ENCODE measurements around the gene PDE1A. TPM values are rescaled to one million over a fixed set of nuclear protein-coding genes. Genes with fewer than 3 reads are reported as not detected.

PDE1A gene
- total and polyA plus RNA-seq, 10 of the 15 experiments (the other 5 are each of a cell fraction or from before 2014, with no cell fraction given): 1.1 TPM; not detected in 9

DNA sequence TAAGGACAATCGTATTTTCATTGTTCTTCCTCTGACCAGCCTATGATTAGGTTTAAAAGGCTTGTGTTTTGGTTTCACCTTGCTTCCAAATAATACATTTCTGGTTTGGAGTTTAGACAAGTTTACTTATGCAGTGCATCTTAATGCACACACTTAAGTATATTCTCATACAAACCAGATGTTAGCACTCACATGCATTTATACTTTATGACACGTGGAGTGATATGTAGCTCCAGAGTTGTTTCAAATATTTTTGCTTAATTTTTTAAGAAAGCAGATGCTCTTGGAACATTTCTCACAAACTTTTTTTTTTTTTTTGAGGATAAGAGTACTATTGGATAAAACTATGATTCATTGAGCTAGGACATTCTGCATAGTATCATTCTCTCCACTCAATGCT lies 109.9 kb downstream of the PDE1A start (continued):
- TF ChIP-seq, protein P1, sequence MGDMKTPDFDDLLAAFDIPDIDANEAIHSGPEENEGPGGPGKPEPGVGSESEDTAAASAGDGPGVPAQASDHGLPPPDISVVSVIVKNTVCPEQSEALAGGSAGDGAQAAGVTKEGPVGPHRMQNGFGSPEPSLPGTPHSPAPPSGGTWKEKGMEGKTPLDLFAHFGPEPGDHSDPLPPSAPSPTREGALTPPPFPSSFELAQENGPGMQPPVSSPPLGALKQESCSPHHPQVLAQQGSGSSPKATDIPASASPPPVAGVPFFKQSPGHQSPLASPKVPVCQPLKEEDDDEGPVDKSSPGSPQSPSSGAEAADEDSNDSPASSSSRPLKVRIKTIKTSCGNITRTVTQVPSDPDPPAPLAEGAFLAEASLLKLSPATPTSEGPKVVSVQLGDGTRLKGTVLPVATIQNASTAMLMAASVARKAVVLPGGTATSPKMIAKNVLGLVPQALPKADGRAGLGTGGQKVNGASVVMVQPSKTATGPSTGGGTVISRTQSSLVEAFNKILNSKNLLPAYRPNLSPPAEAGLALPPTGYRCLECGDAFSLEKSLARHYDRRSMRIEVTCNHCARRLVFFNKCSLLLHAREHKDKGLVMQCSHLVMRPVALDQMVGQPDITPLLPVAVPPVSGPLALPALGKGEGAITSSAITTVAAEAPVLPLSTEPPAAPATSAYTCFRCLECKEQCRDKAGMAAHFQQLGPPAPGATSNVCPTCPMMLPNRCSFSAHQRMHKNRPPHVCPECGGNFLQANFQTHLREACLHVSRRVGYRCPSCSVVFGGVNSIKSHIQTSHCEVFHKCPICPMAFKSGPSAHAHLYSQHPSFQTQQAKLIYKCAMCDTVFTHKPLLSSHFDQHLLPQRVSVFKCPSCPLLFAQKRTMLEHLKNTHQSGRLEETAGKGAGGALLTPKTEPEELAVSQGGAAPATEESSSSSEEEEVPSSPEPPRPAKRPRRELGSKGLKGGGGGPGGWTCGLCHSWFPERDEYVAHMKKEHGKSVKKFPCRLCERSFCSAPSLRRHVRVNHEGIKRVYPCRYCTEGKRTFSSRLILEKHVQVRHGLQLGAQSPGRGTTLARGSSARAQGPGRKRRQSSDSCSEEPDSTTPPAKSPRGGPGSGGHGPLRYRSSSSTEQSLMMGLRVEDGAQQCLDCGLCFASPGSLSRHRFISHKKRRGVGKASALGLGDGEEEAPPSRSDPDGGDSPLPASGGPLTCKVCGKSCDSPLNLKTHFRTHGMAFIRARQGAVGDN (IDR thresholded peaks at IDR 0.05): no peak

DNA sequence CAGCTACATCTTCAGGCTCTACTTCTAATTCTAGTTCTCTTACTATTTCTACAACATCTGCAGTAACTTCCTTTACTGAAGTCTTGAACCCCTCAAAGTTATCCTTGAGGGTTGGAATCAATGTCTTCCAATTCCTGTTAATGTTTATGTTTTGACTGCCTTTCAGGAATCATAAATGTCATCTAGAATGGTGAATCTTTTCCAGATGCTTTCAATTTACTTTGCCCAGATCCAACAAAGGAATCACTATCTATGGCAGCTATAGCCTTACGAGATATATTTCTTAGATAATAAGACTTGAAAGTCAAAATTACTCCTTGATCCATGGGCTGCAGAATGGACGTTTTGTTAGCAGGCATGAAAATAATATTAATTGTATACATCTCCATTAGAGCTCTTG lies 123.9 kb downstream of the PDE1A start:
- POLR2A ChIA-PET: no interaction called here
- RAD21 ChIA-PET (ENCODE audit: unreplicated experiment): no interaction called here
- Histone ChIP-seq H2AFZ (ENCODE audit: control insufficient read depth, low read depth, low read length) (no peak overlapping the region), H3K79me2 (ENCODE audit: control insufficient read depth, insufficient read depth, low read length) (no peaks in the 10 kb centered on the region), H3K27me3 (replicated peaks in 1 of 2; ENCODE audit: control insufficient read depth in 2 of 2, insufficient read depth in 2 of 2, low read length in 1 of 2) (no peaks in the 10 kb centered on the region), H4K20me1 (ENCODE audit: control insufficient read depth, insufficient read depth) (no peaks in the 10 kb centered on the region), H3K27ac (ENCODE audit: control insufficient read depth, insufficient read depth) (no peak overlapping the region), H3K4me2 (ENCODE audit: control insufficient read depth, insufficient read depth) (no peak overlapping the region), H3K9ac (ENCODE audit: control insufficient read depth, insufficient read depth, low read length) (no peak overlapping the region), H3K4me1 (ENCODE audit: control insufficient read depth, insufficient read depth, low read length) (no peaks in the 10 kb centered on the region), H3K4me3 (no peak overlapping the region), H3K36me3 (ENCODE audit: control insufficient read depth in 2 of 2, insufficient read depth in 2 of 2, low read length in 1 of 2) (no peaks in the 10 kb centered on the region), H3K9me3 (replicated peaks; ENCODE audit: control insufficient read depth, insufficient read depth, low read length) (no peaks in the 10 kb centered on the region)
- ATAC-seq: no peak
- intact Hi-C loops (cut with micrococcal nuclease; ENCODE audit: unreplicated experiment): no loop called here
- CTCF ChIA-PET: no interaction called here
- no peak for FAIRE-seq
- no TSS peak for BruUV-seq (replicated peaks)
- no peak for DNase-seq (ENCODE audit: low read depth, low spot score)
- SMC1A ChIA-PET (ENCODE audit: uncharacterized antibody, unreplicated experiment): no interaction called here
- 0% methylated on average over 2 of the region's 2 CpGs for WGBS (ENCODE audit: insufficient coverage, insufficient replicate concordance, low lambda C conversion rate, missing lambda C conversion rate)
- in situ Hi-C loops (cut with MboI): no loop called here
- TF ChIP-seq, protein P2, sequence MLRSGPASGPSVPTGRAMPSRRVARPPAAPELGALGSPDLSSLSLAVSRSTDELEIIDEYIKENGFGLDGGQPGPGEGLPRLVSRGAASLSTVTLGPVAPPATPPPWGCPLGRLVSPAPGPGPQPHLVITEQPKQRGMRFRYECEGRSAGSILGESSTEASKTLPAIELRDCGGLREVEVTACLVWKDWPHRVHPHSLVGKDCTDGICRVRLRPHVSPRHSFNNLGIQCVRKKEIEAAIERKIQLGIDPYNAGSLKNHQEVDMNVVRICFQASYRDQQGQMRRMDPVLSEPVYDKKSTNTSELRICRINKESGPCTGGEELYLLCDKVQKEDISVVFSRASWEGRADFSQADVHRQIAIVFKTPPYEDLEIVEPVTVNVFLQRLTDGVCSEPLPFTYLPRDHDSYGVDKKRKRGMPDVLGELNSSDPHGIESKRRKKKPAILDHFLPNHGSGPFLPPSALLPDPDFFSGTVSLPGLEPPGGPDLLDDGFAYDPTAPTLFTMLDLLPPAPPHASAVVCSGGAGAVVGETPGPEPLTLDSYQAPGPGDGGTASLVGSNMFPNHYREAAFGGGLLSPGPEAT (IDR thresholded peaks at IDR 0.05; ENCODE audit: low read depth): no peak
- TF ChIP-seq, protein P3, sequence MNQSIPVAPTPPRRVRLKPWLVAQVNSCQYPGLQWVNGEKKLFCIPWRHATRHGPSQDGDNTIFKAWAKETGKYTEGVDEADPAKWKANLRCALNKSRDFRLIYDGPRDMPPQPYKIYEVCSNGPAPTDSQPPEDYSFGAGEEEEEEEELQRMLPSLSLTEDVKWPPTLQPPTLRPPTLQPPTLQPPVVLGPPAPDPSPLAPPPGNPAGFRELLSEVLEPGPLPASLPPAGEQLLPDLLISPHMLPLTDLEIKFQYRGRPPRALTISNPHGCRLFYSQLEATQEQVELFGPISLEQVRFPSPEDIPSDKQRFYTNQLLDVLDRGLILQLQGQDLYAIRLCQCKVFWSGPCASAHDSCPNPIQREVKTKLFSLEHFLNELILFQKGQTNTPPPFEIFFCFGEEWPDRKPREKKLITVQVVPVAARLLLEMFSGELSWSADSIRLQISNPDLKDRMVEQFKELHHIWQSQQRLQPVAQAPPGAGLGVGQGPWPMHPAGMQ (IDR thresholded peaks at IDR 0.05; ENCODE audit: borderline replicate concordance): no peak
- no peak for TF ChIP-seq SP1 (IDR thresholded peaks at IDR 0.05; ENCODE audit: low read depth, low read length)
- TF ChIP-seq WRNIP1 (IDR thresholded peaks at IDR 0.05; ENCODE audit: borderline replicate concordance, low read depth, low read length): no peak
- no peak for TF ChIP-seq PML (IDR thresholded peaks at IDR 0.05; ENCODE audit: low read length)
- TF ChIP-seq ZNF274 (IDR thresholded peaks at IDR 0.05; ENCODE audit: insufficient read depth, insufficient read length): no peak
- no peak for TF ChIP-seq CREM (IDR thresholded peaks at IDR 0.05; ENCODE audit: low read depth)
- no peak for TF ChIP-seq FOXM1 (IDR thresholded peaks at IDR 0.05; ENCODE audit: low read depth, low read length)
- no peak for TF ChIP-seq RBBP5 (conservative IDR thresholded peaks at IDR 0.05)
- TF ChIP-seq SREBF2 (IDR thresholded peaks at IDR 0.05; ENCODE audit: low read length): no peak
- TF ChIP-seq HDGF (IDR thresholded peaks at IDR 0.05): no peak
- TF ChIP-seq, protein P4, sequence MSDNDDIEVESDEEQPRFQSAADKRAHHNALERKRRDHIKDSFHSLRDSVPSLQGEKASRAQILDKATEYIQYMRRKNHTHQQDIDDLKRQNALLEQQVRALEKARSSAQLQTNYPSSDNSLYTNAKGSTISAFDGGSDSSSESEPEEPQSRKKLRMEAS (IDR thresholded peaks at IDR 0.05; ENCODE audit: low read depth, low read length): no peak
- no peak for TF ChIP-seq TBL1XR1 (IDR thresholded peaks at IDR 0.05; ENCODE audit: low read depth, low read length)
- TF ChIP-seq RCOR1 (conservative IDR thresholded peaks at IDR 0.05; ENCODE audit: low read depth, low read length): no peak
- TF ChIP-seq BHLHE40 (IDR thresholded peaks at IDR 0.05; ENCODE audit: borderline replicate concordance in 1 of 2, low read depth in 2 of 2, low read length in 1 of 2): no peak
- no peak for TF ChIP-seq MYC (IDR thresholded peaks at IDR 0.05; ENCODE audit: insufficient read depth, insufficient read length, insufficient replicate concordance, low read length, severe bottlenecking)
- TF ChIP-seq POLR2AphosphoS5 (IDR thresholded peaks at IDR 0.05; ENCODE audit: low read length): no peak
- TF ChIP-seq DPF2 (IDR thresholded peaks at IDR 0.05): no peak

Data from GM12878 (cell line).